Measurements from ENCODE around the gene TVP23A.

Gene TVP23A

DNA sequence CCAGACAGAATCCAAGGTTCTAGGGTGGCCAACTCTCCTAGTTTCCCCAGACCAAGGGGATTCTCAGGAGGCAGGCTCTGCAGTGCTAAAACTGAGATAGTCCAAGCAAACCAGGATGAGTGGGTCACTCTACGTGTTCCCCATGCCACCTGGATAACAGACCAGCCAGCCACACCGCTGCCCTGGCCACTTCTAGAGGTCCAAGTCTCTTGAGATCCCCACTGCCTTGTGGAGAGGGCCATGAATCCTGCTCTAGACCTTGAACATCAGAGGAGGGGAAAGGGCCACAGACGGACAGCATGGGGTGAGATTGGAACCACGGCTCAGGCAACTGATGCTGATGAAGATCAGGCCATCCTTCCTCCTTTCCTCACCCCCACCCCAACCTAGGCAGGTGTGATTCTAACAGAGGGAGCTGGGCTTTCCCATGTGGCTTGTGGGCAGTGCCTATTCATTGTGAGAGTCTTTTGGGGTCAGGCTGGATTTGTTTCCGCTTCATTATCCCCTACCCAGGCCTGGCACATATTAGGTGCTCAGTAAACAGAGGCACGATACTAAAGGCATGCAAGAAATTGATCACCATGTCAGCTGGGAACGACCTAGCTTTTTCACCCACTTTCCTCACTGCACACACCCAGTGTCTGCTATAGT is 16.8 kb upstream of the TVP23A start (continued):
- TF ChIP-seq ZNF114 (tag by site-specific recombination; IDR thresholded peaks at IDR 0.05) (no peak), ZNF629 (tag by site-specific recombination; IDR thresholded peaks at IDR 0.05) (no peak), GLIS1 (tag by site-specific recombination; IDR thresholded peaks at IDR 0.05) (no peak), ZXDB (tag by site-specific recombination; IDR thresholded peaks at IDR 0.05) (no peak), ZNF37A (tag by site-specific recombination; IDR thresholded peaks at IDR 0.05) (no peak)
- TF ChIP-seq, protein P1, sequence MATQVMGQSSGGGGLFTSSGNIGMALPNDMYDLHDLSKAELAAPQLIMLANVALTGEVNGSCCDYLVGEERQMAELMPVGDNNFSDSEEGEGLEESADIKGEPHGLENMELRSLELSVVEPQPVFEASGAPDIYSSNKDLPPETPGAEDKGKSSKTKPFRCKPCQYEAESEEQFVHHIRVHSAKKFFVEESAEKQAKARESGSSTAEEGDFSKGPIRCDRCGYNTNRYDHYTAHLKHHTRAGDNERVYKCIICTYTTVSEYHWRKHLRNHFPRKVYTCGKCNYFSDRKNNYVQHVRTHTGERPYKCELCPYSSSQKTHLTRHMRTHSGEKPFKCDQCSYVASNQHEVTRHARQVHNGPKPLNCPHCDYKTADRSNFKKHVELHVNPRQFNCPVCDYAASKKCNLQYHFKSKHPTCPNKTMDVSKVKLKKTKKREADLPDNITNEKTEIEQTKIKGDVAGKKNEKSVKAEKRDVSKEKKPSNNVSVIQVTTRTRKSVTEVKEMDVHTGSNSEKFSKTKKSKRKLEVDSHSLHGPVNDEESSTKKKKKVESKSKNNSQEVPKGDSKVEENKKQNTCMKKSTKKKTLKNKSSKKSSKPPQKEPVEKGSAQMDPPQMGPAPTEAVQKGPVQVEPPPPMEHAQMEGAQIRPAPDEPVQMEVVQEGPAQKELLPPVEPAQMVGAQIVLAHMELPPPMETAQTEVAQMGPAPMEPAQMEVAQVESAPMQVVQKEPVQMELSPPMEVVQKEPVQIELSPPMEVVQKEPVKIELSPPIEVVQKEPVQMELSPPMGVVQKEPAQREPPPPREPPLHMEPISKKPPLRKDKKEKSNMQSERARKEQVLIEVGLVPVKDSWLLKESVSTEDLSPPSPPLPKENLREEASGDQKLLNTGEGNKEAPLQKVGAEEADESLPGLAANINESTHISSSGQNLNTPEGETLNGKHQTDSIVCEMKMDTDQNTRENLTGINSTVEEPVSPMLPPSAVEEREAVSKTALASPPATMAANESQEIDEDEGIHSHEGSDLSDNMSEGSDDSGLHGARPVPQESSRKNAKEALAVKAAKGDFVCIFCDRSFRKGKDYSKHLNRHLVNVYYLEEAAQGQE (tag by site-specific recombination; IDR thresholded peaks at IDR 0.05): no peak

DNA sequence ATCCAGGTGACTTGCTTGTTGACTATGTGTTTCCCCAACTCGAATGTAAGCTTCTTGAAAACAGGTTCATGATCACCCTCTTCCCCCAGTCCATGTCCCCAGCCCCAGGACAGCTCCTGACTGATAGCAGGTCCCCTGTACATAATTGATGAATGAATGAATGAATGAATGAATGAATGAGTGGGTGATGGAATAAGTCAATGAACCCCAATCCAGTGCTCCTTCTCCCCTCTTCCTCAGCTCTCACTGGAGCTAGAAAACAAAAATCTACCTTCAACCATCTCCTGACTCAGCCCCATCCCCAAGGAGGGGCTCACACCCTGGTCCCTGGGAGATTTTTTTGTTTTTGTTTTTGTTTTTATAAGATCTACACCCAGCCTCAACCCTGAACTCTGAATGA is 16.2 kb upstream of the TVP23A start:
- Histone ChIP-seq H3K4me1 (ENCODE audit: control insufficient read depth, insufficient read depth, low read length) (no peaks in the 10 kb centered on the region), H3K27ac (ENCODE audit: extremely low read depth, low read depth, low read length) (no peak overlapping the region), H3K4me3 (ENCODE audit: low read depth, low read length) (no peak overlapping the region), H3K9me3 (ENCODE audit: control insufficient read depth, insufficient read depth, low read depth, low read length) (no peaks in the 10 kb centered on the region), H3K36me3 (ENCODE audit: control insufficient read depth in 2 of 2, insufficient read depth in 1 of 2, low read length in 2 of 2) (no peaks in the 10 kb centered on the region)
- TF ChIP-seq, protein P2, sequence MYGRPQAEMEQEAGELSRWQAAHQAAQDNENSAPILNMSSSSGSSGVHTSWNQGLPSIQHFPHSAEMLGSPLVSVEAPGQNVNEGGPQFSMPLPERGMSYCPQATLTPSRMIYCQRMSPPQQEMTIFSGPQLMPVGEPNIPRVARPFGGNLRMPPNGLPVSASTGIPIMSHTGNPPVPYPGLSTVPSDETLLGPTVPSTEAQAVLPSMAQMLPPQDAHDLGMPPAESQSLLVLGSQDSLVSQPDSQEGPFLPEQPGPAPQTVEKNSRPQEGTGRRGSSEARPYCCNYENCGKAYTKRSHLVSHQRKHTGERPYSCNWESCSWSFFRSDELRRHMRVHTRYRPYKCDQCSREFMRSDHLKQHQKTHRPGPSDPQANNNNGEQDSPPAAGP (tag by site-specific recombination; IDR thresholded peaks at IDR 0.05): no peak
- TF ChIP-seq, protein P3, sequence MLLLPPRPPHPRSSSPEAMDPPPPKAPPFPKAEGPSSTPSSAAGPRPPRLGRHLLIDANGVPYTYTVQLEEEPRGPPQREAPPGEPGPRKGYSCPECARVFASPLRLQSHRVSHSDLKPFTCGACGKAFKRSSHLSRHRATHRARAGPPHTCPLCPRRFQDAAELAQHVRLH (tag by site-specific recombination; IDR thresholded peaks at IDR 0.05): no peak
- TF ChIP-seq SP7 (tag by site-specific recombination; IDR thresholded peaks at IDR 0.05): no peak
- no peak for TF ChIP-seq ZNF596 (tag by site-specific recombination; IDR thresholded peaks at IDR 0.05)
- TF ChIP-seq ZFP69B (tag by site-specific recombination; IDR thresholded peaks at IDR 0.05): no peak
- TF ChIP-seq, protein P4, sequence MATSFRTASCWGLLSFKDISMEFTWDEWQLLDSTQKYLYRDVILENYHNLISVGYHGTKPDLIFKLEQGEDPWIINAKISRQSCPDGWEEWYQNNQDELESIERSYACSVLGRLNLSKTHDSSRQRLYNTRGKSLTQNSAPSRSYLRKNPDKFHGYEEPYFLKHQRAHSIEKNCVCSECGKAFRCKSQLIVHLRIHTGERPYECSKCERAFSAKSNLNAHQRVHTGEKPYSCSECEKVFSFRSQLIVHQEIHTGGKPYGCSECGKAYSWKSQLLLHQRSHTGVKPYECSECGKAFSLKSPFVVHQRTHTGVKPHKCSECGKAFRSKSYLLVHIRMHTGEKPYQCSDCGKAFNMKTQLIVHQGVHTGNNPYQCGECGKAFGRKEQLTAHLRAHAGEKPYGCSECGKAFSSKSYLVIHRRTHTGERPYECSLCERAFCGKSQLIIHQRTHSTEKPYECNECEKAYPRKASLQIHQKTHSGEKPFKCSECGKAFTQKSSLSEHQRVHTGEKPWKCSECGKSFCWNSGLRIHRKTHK (tag by site-specific recombination; IDR thresholded peaks at IDR 0.05): no peak
- TF ChIP-seq SETDB1 (IDR thresholded peaks at IDR 0.05; ENCODE audit: insufficient read length, low read length): no peak
- TF ChIP-seq ZNF341 (tag by site-specific recombination; IDR thresholded peaks at IDR 0.05; ENCODE audit: low read depth): no peak
- TF ChIP-seq ZNF600 (tag by site-specific recombination; IDR thresholded peaks at IDR 0.05): no peak
- no peak for TF ChIP-seq ZNF585B (tag by site-specific recombination; IDR thresholded peaks at IDR 0.05)
- no peak for TF ChIP-seq ZBTB21 (tag by site-specific recombination; IDR thresholded peaks at IDR 0.05)
- TF ChIP-seq ZNF239 (tag by site-specific recombination; IDR thresholded peaks at IDR 0.05): no peak
- TF ChIP-seq, protein P5, sequence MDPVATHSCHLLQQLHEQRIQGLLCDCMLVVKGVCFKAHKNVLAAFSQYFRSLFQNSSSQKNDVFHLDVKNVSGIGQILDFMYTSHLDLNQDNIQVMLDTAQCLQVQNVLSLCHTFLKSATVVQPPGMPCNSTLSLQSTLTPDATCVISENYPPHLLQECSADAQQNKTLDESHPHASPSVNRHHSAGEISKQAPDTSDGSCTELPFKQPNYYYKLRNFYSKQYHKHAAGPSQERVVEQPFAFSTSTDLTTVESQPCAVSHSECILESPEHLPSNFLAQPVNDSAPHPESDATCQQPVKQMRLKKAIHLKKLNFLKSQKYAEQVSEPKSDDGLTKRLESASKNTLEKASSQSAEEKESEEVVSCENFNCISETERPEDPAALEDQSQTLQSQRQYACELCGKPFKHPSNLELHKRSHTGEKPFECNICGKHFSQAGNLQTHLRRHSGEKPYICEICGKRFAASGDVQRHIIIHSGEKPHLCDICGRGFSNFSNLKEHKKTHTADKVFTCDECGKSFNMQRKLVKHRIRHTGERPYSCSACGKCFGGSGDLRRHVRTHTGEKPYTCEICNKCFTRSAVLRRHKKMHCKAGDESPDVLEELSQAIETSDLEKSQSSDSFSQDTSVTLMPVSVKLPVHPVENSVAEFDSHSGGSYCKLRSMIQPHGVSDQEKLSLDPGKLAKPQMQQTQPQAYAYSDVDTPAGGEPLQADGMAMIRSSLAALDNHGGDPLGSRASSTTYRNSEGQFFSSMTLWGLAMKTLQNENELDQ (tag by site-specific recombination; IDR thresholded peaks at IDR 0.05; ENCODE audit: low read depth): no peak
- no peak for TF ChIP-seq ZBTB1 (tag by site-specific recombination; IDR thresholded peaks at IDR 0.05)
- POLR2A ChIA-PET: no interaction called here
- CTCF ChIA-PET: no interaction called here

Data from HEK293 (cell line).